ENCODE data around the gene UNC13A.
A peak's percentile ranks its signal among the peaks of the same experiment; 100 is the strongest.

UNC13A gene

DNA sequence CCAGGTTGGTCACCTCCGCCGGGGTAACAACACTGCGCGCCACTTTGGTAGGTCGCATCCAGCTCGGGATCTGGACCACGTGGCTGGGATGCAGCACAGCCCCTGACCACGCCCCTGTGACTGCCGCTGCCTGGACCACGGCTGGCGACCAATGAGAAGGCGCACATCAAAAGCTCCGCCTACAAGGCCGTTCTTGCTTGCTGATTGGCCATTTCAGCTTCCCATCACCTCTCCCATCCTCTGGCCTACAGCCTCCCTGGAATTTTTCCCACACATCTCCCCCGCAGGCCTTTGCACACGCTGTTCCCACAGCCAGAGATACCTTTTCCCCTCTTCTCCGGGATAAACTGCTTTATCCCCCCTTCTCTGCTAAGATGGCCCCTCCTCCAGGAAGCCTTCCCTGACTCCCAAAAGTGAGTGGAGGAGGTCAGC lies 18.6 kb upstream of the UNC13A start:
- no peak for DNase-seq (ENCODE audit: low read depth)

GRCh38 chr19:17703824-17704463 lies 15.8 kb upstream of the UNC13A start:
- DNase-seq (ENCODE audit: low read depth), result peak; percentile 40

DNA sequence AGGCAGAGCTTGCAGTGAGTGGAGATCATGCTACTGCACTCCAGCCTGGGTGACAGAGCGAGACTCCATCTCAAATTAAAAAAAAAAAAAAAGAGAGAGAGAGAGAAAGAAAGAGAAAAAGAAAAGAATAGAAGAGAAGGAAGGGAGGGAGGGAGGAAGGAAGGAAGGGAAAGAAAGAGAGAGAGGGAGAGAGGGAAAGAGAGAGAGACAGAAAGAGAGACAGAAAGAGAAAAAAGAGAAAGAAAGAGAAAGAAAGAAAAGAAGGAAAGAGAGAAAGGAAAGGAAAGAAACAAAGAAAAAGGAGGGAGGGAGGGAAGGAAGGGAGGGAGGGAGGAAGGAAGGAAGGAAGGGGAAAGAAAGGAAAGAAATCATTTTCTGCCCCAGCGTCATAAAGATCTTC lies 7.0 kb upstream of the UNC13A start:
- DNase-seq (ENCODE audit: low read depth), result no peak

DNA sequence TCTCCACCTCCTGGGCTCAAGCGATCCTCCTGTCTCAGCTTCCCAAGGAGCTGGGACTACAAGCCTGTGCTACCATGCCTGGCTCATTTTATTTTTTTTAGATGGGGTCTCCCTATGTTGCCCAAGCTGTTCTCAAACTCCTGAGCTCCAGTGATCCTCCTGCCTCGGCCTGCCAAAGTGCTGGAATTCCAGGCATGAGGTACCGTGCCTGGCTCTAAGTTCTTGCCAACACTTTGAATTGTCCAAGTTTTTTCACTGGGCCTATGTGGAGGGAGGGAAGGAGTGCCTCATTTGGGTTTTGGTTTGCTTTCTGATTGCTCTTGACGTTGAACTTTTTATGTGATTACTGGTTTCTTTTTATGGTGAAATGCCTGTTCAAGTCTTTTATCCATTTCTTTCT lies 4.4 kb upstream of the UNC13A start:
- DNase-seq (ENCODE audit: low read depth), result no peak

DNA sequence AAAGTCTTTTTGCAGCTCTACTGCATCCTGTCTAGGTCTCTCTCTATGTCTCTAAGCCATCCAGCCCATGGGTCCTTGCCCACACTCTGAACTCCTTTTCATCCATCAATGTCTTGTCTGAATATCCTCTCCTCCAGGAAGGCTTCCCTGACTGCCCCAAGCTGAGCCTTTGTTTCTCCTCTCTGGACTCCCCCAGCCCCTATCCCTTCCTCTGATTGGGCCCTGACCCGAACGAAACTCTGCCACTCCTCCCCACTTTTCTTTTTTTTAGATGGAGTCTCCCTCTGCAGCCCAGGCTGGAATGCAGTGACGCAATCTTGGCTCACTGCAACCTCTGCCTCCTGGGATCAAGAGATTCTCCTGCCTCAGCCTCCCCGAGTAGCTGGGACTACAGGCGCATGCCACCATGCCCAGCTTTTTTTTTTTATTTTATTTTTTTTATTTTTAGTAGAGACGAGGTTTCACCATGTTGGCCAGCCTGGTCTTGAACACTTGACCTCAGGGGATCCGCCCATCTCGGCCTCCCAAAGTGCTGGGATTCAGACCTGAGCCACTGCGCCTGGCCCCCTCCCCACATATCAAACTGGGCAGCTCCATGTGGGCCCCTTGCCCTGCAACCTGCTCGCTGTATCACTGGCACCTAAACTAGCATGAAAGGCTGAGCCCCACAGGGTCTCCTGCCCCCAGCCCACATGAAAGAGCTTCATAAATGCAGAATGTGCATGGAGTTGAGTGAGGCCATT lies 870 bp upstream of the UNC13A start:
- no peak for DNase-seq (ENCODE audit: low read depth)

DNA sequence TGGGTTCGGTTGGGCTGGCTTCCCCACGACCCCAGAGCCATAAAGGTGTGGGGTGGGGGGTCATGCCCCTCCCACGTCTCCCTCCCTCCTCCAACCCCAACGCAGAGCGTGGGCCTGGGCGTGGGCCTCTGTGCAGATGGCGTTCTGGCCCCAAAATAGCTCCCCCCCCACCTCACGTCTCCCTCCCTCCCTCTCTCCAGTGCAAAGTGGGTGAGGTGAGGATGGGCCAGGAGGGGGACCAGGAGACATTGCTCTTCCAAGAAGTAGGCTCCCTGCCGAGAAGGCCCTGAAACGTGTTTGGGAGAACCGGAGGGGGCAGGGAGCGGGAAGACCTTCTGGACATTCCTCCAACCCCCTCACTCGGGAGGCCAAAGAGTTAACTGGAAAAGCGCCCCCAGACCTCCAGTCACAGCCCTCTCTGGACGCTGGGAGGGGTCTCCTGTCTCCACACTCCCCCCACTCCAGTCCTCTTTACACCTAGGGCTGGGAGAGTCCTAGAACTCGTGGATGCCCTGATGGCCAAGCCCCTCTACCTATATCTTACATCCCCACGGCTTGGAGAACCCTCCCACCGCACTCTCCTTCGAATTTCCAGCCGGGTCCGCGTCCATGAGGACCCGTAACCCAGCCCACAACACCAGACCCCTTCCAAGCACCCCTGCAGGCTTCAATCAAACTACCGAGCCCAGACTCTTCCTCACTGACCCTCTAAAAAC lies 855 bp downstream of the UNC13A start:
- no peak for DNase-seq (ENCODE audit: low read depth)

GRCh38 chr19:17686592-17687024 lies 1.5 kb downstream of the UNC13A start:
- DNase-seq (ENCODE audit: low read depth), result no peak

- DNase-seq (ENCODE audit: low read depth), result no peak
Measured at GRCh38 chr19:17686023-17686521, 2.1 kb downstream of the UNC13A start.

GRCh38 chr19:17685451-17686022 lies 2.6 kb downstream of the UNC13A start:
- DNase-seq (ENCODE audit: low read depth), result no peak

DNA sequence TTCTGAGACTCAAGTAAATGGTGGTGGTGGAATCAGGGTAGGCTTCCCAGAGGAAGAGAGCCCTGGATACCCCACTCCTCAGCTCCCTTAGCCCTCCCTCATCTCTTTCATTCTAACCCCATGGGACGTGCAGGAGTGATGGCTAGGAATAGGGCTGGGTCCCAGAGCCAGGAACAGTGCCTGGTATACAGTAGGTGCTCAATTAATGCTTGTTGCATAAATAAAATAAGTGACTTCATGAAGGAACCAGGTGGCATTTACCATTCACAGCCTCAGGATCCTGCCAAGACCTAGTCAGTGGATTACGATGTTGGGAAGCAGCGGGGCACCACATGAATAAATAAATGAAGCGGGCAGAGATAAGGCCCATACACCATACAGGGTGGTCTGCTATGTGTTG lies 3.9 kb downstream of the UNC13A start:
- no peak for DNase-seq (ENCODE audit: low read depth)

DNA sequence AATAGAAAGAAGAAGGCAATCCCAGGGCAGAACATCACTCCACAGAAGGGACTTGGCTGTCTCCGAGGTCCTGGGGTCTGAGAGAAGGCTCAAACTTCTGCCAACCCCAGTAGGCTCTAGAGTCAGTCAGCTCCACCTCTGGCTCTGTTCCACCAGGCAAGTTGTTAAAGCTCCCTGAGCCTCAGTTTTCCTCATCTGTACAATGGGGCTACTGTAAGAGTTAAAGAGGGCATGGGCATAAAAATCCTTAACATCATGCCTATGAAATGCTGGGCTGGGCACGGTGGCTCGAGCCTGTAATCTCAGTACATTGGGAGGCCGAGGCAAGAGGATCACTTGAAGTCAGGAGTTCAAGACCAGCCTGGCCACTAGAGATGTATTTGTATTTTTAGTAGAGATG lies 5.1 kb downstream of the UNC13A start:
- no peak for DNase-seq (ENCODE audit: low read depth)

DNA sequence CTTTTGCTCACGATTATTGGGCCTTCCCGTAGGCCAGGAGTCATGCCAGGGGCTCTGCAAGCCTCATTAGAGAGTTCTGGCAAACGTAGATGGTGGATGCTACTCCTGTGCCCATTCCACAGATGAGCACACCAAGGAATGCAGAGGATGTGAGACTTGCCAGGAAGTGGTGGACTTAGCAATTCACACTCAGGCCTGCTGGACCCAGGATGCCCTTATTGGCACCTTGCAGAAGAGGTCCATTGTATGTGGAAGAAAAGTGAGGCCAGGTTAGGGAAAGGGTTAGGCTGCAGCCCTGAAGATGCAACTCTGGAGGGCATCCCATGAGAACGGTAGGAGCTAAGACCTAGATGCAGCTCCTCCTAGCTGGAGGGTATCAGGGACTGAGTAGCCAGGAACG lies 5.9 kb downstream of the UNC13A start:
- DNase-seq (ENCODE audit: low read depth), result no peak

DNA sequence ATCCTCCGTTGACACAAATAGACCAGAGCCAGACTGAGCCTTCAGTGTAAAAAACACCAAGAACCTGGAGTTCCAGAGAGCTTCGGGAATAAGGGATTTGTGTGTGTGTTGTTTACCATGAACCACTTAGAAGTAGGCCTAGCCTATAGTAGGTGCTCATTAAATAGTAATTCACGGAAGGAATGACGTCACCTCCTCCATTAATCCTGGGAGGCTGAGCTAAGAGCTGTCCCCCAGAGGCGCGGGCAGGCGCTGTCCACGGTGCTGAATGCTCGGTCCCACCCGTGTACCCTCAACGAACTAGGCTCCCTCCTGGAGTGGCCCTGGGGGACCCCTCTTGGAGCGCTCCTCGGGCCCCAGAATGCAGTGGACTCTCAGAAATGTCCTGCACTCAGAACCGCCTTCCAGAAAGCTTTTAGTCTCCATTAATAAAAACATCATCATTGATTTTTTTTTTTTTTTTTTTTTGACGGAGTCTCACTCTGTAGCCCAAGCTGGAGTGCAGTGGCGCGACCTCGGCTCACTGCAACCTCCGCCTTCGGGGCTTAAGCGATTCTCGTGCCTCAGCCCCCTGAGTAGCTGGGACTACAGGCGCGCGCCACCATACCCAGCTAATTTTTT lies 6.5 kb downstream of the UNC13A start:
- no peak for DNase-seq (ENCODE audit: low read depth)

DNA sequence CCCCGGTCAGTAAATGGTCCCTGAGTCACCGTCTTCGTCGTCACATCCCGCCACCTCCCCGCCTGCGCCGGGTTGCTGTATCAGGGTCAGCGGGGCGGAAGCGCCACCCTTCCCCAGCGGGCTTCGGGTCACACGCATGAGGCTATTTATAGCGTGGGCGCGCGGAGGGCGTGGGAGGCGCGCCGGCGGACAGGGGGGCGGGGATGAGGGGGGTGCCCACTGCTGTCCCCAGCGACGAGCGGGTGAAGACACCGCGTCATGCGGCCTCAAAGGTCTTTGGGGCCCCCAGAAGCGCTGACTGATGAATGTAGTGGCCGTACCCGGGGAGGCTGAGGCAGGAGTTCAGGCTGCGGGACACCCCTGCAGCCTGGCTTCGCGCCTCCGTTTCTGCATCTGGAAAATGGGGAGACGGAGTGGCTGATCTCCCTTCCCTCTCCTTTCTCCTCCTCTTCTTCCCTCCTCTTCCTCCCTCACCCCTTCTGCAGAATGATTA lies 7.9 kb downstream of the UNC13A start:
- DNase-seq (ENCODE audit: low read depth), result no peak

GRCh38 chr19:17679526-17680229 lies 8.5 kb downstream of the UNC13A start:
- DNase-seq (ENCODE audit: low read depth), result no peak

DNA sequence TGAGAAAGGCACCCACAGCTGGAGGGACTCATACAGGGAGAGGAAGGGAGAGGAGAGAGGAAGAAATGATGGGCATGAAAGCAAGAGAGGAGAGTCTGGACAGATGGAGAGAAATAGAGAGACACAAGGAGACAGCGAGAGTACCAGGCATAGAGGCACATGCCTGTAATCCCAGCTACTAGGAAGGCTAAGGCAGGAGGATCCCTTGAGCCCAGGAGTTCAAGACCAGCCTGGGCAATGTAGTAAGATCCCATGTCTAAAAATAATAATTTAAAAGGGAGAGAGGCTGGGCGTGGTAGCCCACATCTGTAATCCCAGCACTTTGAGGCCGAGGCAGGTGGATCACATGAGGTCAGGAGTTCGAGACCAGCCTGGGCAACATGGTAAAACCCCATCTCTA lies 9.3 kb downstream of the UNC13A start:
- no peak for DNase-seq (ENCODE audit: low read depth)

DNA sequence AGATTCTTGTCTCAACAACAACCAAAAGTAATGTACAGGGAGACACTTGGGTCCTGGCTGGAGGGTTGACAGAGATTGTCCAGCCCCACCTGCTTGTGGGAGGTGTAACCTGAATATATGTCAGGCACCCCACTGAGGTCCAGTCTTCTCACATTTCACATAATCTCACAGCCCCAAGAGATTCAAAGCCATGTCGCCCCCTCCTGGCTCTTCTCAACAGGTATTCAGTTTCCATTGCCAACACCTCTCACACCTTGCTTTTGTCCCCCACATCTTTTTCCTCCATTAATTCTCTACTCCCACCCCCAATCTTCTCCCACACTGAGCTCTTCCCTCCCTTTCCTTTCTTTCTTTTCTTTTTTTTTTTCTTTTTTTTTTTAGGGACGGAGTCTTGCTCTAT lies 11.2 kb downstream of the UNC13A start:
- DNase-seq (ENCODE audit: low read depth), result no peak

GRCh38 chr19:17676295-17676694 lies 11.9 kb downstream of the UNC13A start:
- no peak for DNase-seq (ENCODE audit: low read depth)

GRCh38 chr19:17673937-17674799 lies 14.0 kb downstream of the UNC13A start:
- no peak for DNase-seq (ENCODE audit: low read depth)

GRCh38 chr19:17671906-17672305 lies 16.2 kb downstream of the UNC13A start:
- DNase-seq (ENCODE audit: low read depth), result no peak

Data from T-helper 22 cell (primary cell).